Measurements from ENCODE around the gene ZHX3.

GRCh38 chr20:41167118-41167470, 150.4 kb downstream of the ZHX3 start:
- TF ChIP-seq, protein P1, sequence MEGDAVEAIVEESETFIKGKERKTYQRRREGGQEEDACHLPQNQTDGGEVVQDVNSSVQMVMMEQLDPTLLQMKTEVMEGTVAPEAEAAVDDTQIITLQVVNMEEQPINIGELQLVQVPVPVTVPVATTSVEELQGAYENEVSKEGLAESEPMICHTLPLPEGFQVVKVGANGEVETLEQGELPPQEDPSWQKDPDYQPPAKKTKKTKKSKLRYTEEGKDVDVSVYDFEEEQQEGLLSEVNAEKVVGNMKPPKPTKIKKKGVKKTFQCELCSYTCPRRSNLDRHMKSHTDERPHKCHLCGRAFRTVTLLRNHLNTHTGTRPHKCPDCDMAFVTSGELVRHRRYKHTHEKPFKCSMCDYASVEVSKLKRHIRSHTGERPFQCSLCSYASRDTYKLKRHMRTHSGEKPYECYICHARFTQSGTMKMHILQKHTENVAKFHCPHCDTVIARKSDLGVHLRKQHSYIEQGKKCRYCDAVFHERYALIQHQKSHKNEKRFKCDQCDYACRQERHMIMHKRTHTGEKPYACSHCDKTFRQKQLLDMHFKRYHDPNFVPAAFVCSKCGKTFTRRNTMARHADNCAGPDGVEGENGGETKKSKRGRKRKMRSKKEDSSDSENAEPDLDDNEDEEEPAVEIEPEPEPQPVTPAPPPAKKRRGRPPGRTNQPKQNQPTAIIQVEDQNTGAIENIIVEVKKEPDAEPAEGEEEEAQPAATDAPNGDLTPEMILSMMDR (IDR thresholded peaks at IDR 0.05) = no peak
- no peak for TF ChIP-seq POLR2A (IDR thresholded peaks at IDR 0.05)
